Measurements from ENCODE around the gene GARRE1. TPM values are rescaled to one million over a fixed set of nuclear protein-coding genes. Genes with fewer than 3 reads are reported as not detected.
A peak's percentile ranks its signal among the peaks of the same experiment; 100 is the strongest.

The GARRE1 gene
- total RNA-seq, 4 donors from 2014 or later = 8.5 to 13.7 (median 9.2) TPM

DNA sequence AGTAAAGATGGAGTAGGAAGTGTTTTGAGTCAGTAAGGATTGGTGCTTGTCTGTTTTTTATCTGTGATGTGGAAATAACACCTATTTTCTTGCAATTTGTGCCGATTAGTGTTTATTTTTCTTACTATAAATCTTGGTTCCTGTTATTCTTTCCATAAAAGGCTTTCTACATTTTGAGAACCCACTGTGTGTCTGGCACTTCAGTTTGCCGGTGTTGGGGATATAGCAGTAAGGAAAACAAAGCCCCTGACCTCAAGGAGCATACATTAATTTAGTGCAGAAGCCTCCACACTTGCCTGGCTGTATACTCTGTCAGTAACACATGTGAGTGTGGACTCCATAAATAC, 35.6 kb upstream of the GARRE1 start:
- WGBS, 2 donors = 51 to 69% methylated on average over 2 of the region's 2 CpGs
- Histone ChIP-seq H3K4me1 (peaks cover 0 to 16% (median 0%) of the 10 kb centered on the region in 3 donors), H3K27ac (no peak overlapping the region), H3K36me3 (peaks cover 12 to 94% (median 28%) of the 10 kb centered on the region in 3 donors), H3K9me3 (no peaks in the 10 kb centered on the region), H3K27me3 (no peaks in the 10 kb centered on the region), H3K4me3 (no peak overlapping the region)
- DNase-seq = no peak
- intact Hi-C loops (cut with DNase I) = no loop called here
- no peak for TF ChIP-seq POLR2A (IDR thresholded peaks at IDR 0.05)
- TF ChIP-seq, protein P1, sequence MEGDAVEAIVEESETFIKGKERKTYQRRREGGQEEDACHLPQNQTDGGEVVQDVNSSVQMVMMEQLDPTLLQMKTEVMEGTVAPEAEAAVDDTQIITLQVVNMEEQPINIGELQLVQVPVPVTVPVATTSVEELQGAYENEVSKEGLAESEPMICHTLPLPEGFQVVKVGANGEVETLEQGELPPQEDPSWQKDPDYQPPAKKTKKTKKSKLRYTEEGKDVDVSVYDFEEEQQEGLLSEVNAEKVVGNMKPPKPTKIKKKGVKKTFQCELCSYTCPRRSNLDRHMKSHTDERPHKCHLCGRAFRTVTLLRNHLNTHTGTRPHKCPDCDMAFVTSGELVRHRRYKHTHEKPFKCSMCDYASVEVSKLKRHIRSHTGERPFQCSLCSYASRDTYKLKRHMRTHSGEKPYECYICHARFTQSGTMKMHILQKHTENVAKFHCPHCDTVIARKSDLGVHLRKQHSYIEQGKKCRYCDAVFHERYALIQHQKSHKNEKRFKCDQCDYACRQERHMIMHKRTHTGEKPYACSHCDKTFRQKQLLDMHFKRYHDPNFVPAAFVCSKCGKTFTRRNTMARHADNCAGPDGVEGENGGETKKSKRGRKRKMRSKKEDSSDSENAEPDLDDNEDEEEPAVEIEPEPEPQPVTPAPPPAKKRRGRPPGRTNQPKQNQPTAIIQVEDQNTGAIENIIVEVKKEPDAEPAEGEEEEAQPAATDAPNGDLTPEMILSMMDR (IDR thresholded peaks at IDR 0.05) = no peak

DNA sequence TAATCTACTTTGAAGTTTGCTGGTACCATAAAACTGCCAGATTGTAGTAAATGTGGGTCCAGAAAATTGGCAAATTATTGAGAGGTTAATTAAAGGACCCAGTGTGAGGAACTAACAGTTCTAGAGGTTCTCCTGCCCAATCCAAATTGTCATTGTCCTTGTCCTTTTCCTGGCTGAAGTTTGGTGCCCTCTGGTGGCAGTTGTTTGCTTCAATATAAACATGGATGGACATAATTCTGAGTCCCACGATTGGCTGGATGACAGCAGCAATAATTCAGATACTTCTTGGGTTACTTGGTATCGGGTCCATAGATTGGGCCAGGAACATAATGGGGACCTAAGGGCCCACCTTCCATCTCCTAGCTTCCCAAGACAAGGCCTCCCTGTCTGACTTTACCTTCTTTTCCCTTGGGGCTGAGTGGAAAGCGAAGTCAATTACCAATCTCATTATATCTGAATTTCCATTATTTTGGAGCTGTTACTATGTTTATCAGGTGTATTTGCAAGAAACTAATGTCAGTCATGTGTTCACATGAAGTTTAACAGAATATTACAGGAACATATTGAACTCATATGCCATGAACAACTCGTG, 33.8 kb upstream of the GARRE1 start:
- H3K4me3 ChIP-seq = no peak overlapping the region
- WGBS, 2 donors = 68 to 70% methylated on average over 4 of the region's 4 CpGs
- H3K27ac ChIP-seq = no peak overlapping the region
- H3K27me3 ChIP-seq = no peaks in the 10 kb centered on the region
- H3K9me3 ChIP-seq = no peaks in the 10 kb centered on the region
- DNase-seq = no peak
- TF ChIP-seq, protein P1 (IDR thresholded peaks at IDR 0.05) = peak; percentile 50 to 66 (median 60)
- TF ChIP-seq POLR2A (IDR thresholded peaks at IDR 0.05) = no peak
- intact Hi-C loops (cut with DNase I) = no loop called here
- peaks cover 0 to 22% (median 0%) of the 10 kb centered on the region in 3 donors for H3K4me1 ChIP-seq
- H3K36me3 ChIP-seq = peaks cover 16 to 94% (median 38%) of the 10 kb centered on the region in 3 donors

- intact Hi-C loops (cut with DNase I) = no loop called here
- 54 to 80% methylated on average over 1 of the region's 1 CpG for WGBS, 2 donors
- peaks cover 19 to 97% (median 38%) of the 10 kb centered on the region in 3 donors for H3K36me3 ChIP-seq
- no peaks in the 10 kb centered on the region for H3K9me3 ChIP-seq
- DNase-seq = no peak
- TF ChIP-seq, protein P1 (IDR thresholded peaks at IDR 0.05) = no peak
- peaks cover 0 to 22% (median 0%) of the 10 kb centered on the region in 3 donors for H3K4me1 ChIP-seq
- H3K27ac ChIP-seq = no peak overlapping the region
- no peak overlapping the region for H3K4me3 ChIP-seq
- no peaks in the 10 kb centered on the region for H3K27me3 ChIP-seq
These were observed 32.0 kb upstream of the GARRE1 start for GRCh38 chr19:34222386-34222785.

GRCh38 chr19:34224996-34225658, 29.2 kb upstream of the GARRE1 start:
- Histone ChIP-seq H3K27ac (no peak overlapping the region), H3K27me3 (no peaks in the 10 kb centered on the region), H3K36me3 (peaks cover 23 to 100% (median 51%) of the 10 kb centered on the region in 3 donors), H3K9me3 (no peaks in the 10 kb centered on the region), H3K4me1 (peaks cover 0 to 11% (median 0%) of the 10 kb centered on the region in 3 donors), H3K4me3 (no peak overlapping the region)
- 75 to 97% methylated on average over 2 of the region's 2 CpGs for WGBS, 2 donors
- DNase-seq = no peak
- TF ChIP-seq POLR2A (IDR thresholded peaks at IDR 0.05) = no peak
- TF ChIP-seq, protein P1 (IDR thresholded peaks at IDR 0.05) = no peak
- intact Hi-C loops (cut with DNase I) = no loop called here

GRCh38 chr19:34225659-34226015, 28.7 kb upstream of the GARRE1 start:
- Histone ChIP-seq H3K27me3 (no peaks in the 10 kb centered on the region), H3K4me1 (peaks cover 0 to 7% (median 0%) of the 10 kb centered on the region in 3 donors), H3K36me3 (peaks cover 23 to 100% (median 51%) of the 10 kb centered on the region in 3 donors), H3K4me3 (no peak overlapping the region), H3K9me3 (no peaks in the 10 kb centered on the region), H3K27ac (no peak overlapping the region)
- no peak for TF ChIP-seq POLR2A (IDR thresholded peaks at IDR 0.05)
- TF ChIP-seq, protein P1 (IDR thresholded peaks at IDR 0.05) = no peak
- no peak for DNase-seq
- intact Hi-C loops (cut with DNase I) = no loop called here

All from esophagus squamous epithelium (tissue), 5 donors.